H1 (cell line): ENCODE measurements around the gene WSCD2. TPM values are rescaled to one million over a fixed set of nuclear protein-coding genes. Genes with fewer than 3 reads are reported as not detected.

Source experiments
- CTCF ChIA-PET: fragments of 300-600 bp; sonication (Branson Sonifier 250); formaldehyde crosslinking; loops from one replicate; lab custom pipeline; 2021; ENCODE audit not compliant: partially characterized antibody; lab: Charles Lee
- POLR2A ChIA-PET: fragments of 300-600 bp; sonication (Branson Sonifier 250); formaldehyde crosslinking; loops from one replicate; lab custom pipeline; 2021; ENCODE audit warnings: inconsistent platforms; ENCODE audit not compliant: partially characterized antibody; lab: Charles Lee
- DNase-seq, 2 experiments: peaks; one replicate each; pipeline versions ENCODE4 v3.0.0 to v3.0.0-alpha.2; 2010 to 2022; ENCODE audit warnings: low spot score in 2 of 2, low read depth in 1 of 2, mixed read lengths in 1 of 2
- FAIRE-seq: peaks from 2 replicates; lab custom pipeline; 2011; peaks lifted over from hg19 to GRCh38; lab: Jason Lieb, UNC
- H2AFZ ChIP-seq: 2 replicates; pipeline ENCODE4 v1.8.1; 2012; ENCODE audit warnings: low read length, inconsistent platforms
- H2AK5ac ChIP-seq: 2 replicates; pipeline ENCODE4 v1.6.1; 2013; ENCODE audit warnings: low read depth, low read length
- H2BK120ac ChIP-seq: replicated peaks from 2 replicates; pipeline ENCODE3; 2013; ENCODE audit warnings: low read depth, low read length, inconsistent platforms
- H2BK12ac ChIP-seq: 2 replicates; pipeline ENCODE4 v1.6.1; 2013; ENCODE audit warnings: low read depth, low read length
- H2BK15ac ChIP-seq: 2 replicates; pipeline ENCODE4 v1.6.1; 2013; ENCODE audit warnings: low read length
- H2BK20ac ChIP-seq: 2 replicates; pipeline ENCODE4 v1.6.1; 2013; ENCODE audit warnings: low read length
- H2BK5ac ChIP-seq: 2 replicates; pipeline ENCODE4 v1.6.1; 2013; ENCODE audit warnings: low read depth, low read length
- H3K14ac ChIP-seq: 2 replicates; pipeline ENCODE4 v1.6.1; 2013; ENCODE audit warnings: inconsistent platforms; ENCODE audit not compliant: insufficient read length
- H3K18ac ChIP-seq: 2 replicates; pipeline ENCODE4 v1.6.1; 2013; ENCODE audit warnings: low read length; ENCODE audit errors: extremely low read depth
- H3K23ac ChIP-seq: 2 replicates; pipeline ENCODE4 v1.6.1; 2013; ENCODE audit warnings: inconsistent platforms; ENCODE audit not compliant: insufficient read length
- H3K23me2 ChIP-seq: 2 replicates; pipeline ENCODE4 v1.6.1; 2013; ENCODE audit warnings: low read depth, low read length
- H3K27ac ChIP-seq: 2 replicates; pipeline ENCODE4 v1.6.1; 2011; ENCODE audit warnings: low read depth, low read length, inconsistent platforms
- H3K27me3 ChIP-seq, 4 experiments: replicated peaks in 1 of 4; 1 replicate in 1 of 4; 2 replicates in 3 of 4; pipeline versions ENCODE4 v1.6.1 to v1.8.1; 2011 to 2013; ENCODE audit warnings: low read length in 3 of 4, mild to moderate bottlenecking in 3 of 4, inconsistent platforms in 2 of 4, mixed read lengths in 2 of 4, moderate library complexity in 1 of 4; ENCODE audit not compliant: control insufficient read depth in 3 of 4, insufficient read depth in 3 of 4; ENCODE audit errors: extremely low read depth in 1 of 4
- H3K36me3 ChIP-seq, 4 experiments: 2 replicates each; pipeline versions ENCODE4 v1.6.1 to v1.8.1; 2011 to 2013; ENCODE audit warnings: mild to moderate bottlenecking in 4 of 4, low read length in 3 of 4, moderate library complexity in 2 of 4, control low read depth in 1 of 4, inconsistent platforms in 1 of 4; ENCODE audit not compliant: insufficient read depth in 4 of 4, control insufficient read depth in 2 of 4
- H3K4ac ChIP-seq: replicated peaks from 2 replicates; pipeline ENCODE3; 2013; ENCODE audit warnings: low read length, low read depth, mixed read lengths, inconsistent platforms; ENCODE audit not compliant: insufficient read length
- H3K4me1 ChIP-seq, 4 experiments: replicated peaks in 1 of 4; 1 replicate in 1 of 4; 2 replicates in 3 of 4; pipeline versions ENCODE4 v1.6.1 to v1.8.1; 2011 to 2013; ENCODE audit warnings: low read length in 3 of 4, inconsistent platforms in 2 of 4, mixed read lengths in 1 of 4; ENCODE audit not compliant: insufficient read depth in 4 of 4, control insufficient read depth in 3 of 4
- H3K4me2 ChIP-seq, 2 experiments: 2 replicates each; pipeline versions ENCODE4 v1.6.1 to v1.8.1; 2011 to 2013; ENCODE audit warnings: low read depth in 2 of 2, low read length in 2 of 2, control low read depth in 1 of 2, inconsistent platforms in 1 of 2, mild to moderate bottlenecking in 1 of 2; ENCODE audit not compliant: insufficient read depth in 1 of 2
- H3K4me3 ChIP-seq, 4 experiments: fragments of 200-600, 300-600 bp in 1 of 4; sonication (generic), shearing (Covaris generic), sonication (Bioruptor Twin) in 1 of 4; 2 replicates each; pipeline versions ENCODE4 v1.5.1 to v1.8.1; 2011 to 2016; ENCODE audit warnings: low read length in 4 of 4, low read depth in 3 of 4, control low read depth in 2 of 4, inconsistent platforms in 2 of 4, mild to moderate bottlenecking in 2 of 4, mixed read lengths in 1 of 4, moderate library complexity in 1 of 4; ENCODE audit not compliant: insufficient read depth in 2 of 4; ENCODE audit errors: extremely low read depth in 1 of 4
- H3K56ac ChIP-seq: replicated peaks from 2 replicates; pipeline ENCODE3; 2013; ENCODE audit warnings: low read depth, mild to moderate bottlenecking, mixed read lengths, low read length, inconsistent platforms; ENCODE audit not compliant: insufficient read length
- H3K79me1 ChIP-seq: 2 replicates; pipeline ENCODE4 v1.6.1; 2013; ENCODE audit warnings: low read depth, low read length, control low read depth
- H3K79me2 ChIP-seq, 2 experiments: 2 replicates each; pipeline versions ENCODE4 v1.6.1 to v1.8.1; 2012 to 2013; ENCODE audit warnings: low read length in 2 of 2, mild to moderate bottlenecking in 2 of 2, inconsistent platforms in 1 of 2; ENCODE audit not compliant: insufficient read depth in 2 of 2, control insufficient read depth in 1 of 2
- H3K9ac ChIP-seq, 4 experiments: replicated peaks in 1 of 4; 1 replicate in 1 of 4; 2 replicates in 3 of 4; pipeline versions ENCODE4 v1.6.1 to v1.8.1; 2011 to 2013; ENCODE audit warnings: low read depth in 3 of 4, low read length in 3 of 4, control low read depth in 2 of 4, mild to moderate bottlenecking in 2 of 4, moderate library complexity in 2 of 4, inconsistent platforms in 1 of 4; ENCODE audit errors: extremely low read depth in 1 of 4
- H3K9me3 ChIP-seq, 2 experiments: 2 replicates each; pipeline versions ENCODE4 v1.6.1 to v1.8.1; 2012 to 2013; ENCODE audit warnings: mild to moderate bottlenecking in 2 of 2, moderate library complexity in 2 of 2, control low read depth in 1 of 2, inconsistent platforms in 1 of 2, low read depth in 1 of 2, low read length in 1 of 2, mixed read lengths in 1 of 2; ENCODE audit not compliant: insufficient read depth in 2 of 2
- H4K20me1 ChIP-seq, 2 experiments: replicated peaks in 1 of 2; 2 replicates each; pipeline versions ENCODE3 to v1.8.1; 2011 to 2013; ENCODE audit warnings: inconsistent platforms in 2 of 2, low read length in 2 of 2, mild to moderate bottlenecking in 1 of 2; ENCODE audit not compliant: insufficient read depth in 2 of 2, control insufficient read depth in 1 of 2
- H4K5ac ChIP-seq: 2 replicates; pipeline ENCODE4 v1.6.1; 2013; ENCODE audit warnings: low read length, low read depth, mixed read lengths, inconsistent platforms; ENCODE audit not compliant: insufficient read length
- H4K8ac ChIP-seq: 2 replicates; pipeline ENCODE4 v1.8.0; 2013; ENCODE audit warnings: mild to moderate bottlenecking, moderate library complexity, low read length, inconsistent platforms; ENCODE audit not compliant: insufficient read depth; ENCODE audit errors: extremely low read depth
- H4K91ac ChIP-seq: replicated peaks from 2 replicates; pipeline ENCODE3; 2013; ENCODE audit warnings: low read length, mixed read lengths, inconsistent platforms; ENCODE audit not compliant: insufficient read length
- CBX5 ChIP-seq: fragments of 300-800, 300-1000 bp; sonication (generic); IDR thresholded peaks from 2 replicates; pipeline ENCODE4 v1.7.1; 2016; ENCODE audit warnings: antibody characterized with exemption, low read length, low read depth
- CBX8 ChIP-seq: fragments of 300-800, 300-1000 bp; sonication (generic); IDR thresholded peaks from 2 replicates; pipeline ENCODE4 v1.7.1; 2016; ENCODE audit warnings: low read depth, low read length, borderline replicate concordance
- EP300 ChIP-seq, 2 experiments: IDR thresholded peaks; 1 replicate in 1 of 2; 2 replicates in 1 of 2; pipeline ENCODE4 v1.6.1; 2011 to 2012; ENCODE audit warnings: low read depth in 2 of 2, low read length in 2 of 2, mild to moderate bottlenecking in 2 of 2, borderline replicate concordance in 1 of 2, inconsistent platforms in 1 of 2, moderate library complexity in 1 of 2
- GABPA ChIP-seq: IDR thresholded peaks from 2 replicates; pipeline ENCODE4 v1.6.1; 2011; ENCODE audit warnings: mild to moderate bottlenecking, low read length, moderate library complexity, borderline replicate concordance; ENCODE audit not compliant: insufficient read depth
- GTF2F1 ChIP-seq: IDR thresholded peaks from 2 replicates; pipeline ENCODE4 v1.6.1; 2012; ENCODE audit warnings: low read depth, low read length, improper control_type of control experiment, borderline replicate concordance
- KDM1A ChIP-seq: fragments of 200-600, 300-600 bp; sonication (generic); IDR thresholded peaks from 2 replicates; pipeline ENCODE4 v1.7.1; 2016; ENCODE audit warnings: mild to moderate bottlenecking, low read length, borderline replicate concordance
- MAX ChIP-seq: IDR thresholded peaks from 2 replicates; pipeline ENCODE4 v1.6.1; 2012; ENCODE audit warnings: inconsistent platforms
- RXRA ChIP-seq: IDR thresholded peaks from 2 replicates; pipeline ENCODE4 v1.6.1; 2011; ENCODE audit warnings: low read depth, mild to moderate bottlenecking, low read length, moderate library complexity; ENCODE audit not compliant: insufficient read depth
- SIRT6 ChIP-seq: IDR thresholded peaks from one replicate; pipeline ENCODE4 v1.7.1; 2012; ENCODE audit warnings: low read length, inconsistent platforms
- SUZ12 ChIP-seq: fragments of 200-600 bp; sonication (generic); IDR thresholded peaks from 2 replicates; pipeline ENCODE4 v1.6.1; 2012; ENCODE audit warnings: mild to moderate bottlenecking, inconsistent platforms, low read length, moderate library complexity, mixed read lengths
- TAF7 ChIP-seq: optimal IDR thresholded peaks from 2 replicates; pipeline ENCODE3; 2011; ENCODE audit warnings: low read depth, mild to moderate bottlenecking, inconsistent platforms, low read length, moderate library complexity, borderline replicate concordance
- WGBS, 2 experiments: shearing (Covaris generic) in 1 of 2; methylation state at CpG; one replicate each; pipeline versions ENCODE4 v1.1.6 to v1.1.7; 2013 to 2015; ENCODE audit warnings: low lambda C conversion rate in 2 of 2, mixed read lengths in 2 of 2, inconsistent platforms in 1 of 2, low coverage in 1 of 2, missing lambda C conversion rate in 1 of 2; ENCODE audit not compliant: insufficient replicate concordance in 2 of 2, insufficient coverage in 1 of 2, insufficient read length in 1 of 2; ENCODE audit errors: extremely low coverage in 1 of 2, missing lambda C conversion rate in 1 of 2; 5-methylcytosine and 5-hydroxymethylcytosine counted together
- polyA plus RNA-seq, 7 experiments: library from polyadenylated mRNA; depleted of rRNA in 3 of 7; stranded (reverse) in 5 of 7; unstranded in 2 of 7; fragments of >200 nt in 5 of 7; fragments of 200-250 nt in 2 of 7; gene quantifications; 1 replicate in 5 of 7; 2 replicates in 1 of 7; 4 replicates in 1 of 7; pipeline versions ENCODE4 v1.2.1 to v1.2.3, GENCODE V29; 2011 to 2013; ENCODE audit warnings: missing spikeins in 2 of 7, mixed read lengths in 2 of 7
- total RNA-seq: library from RNA; stranded (reverse); fragmentation: NEBNext Ultra II Directional; extraction: Animal tissue kit (Norgen Biotek cat#: 25700); gene quantifications from 2 replicates; pipeline ENCODE4 v1.2.1, GENCODE V29; 2021

WSCD2 gene
- total and polyA plus RNA-seq, 2 of the 8 experiments (the other 6 are each of a cell fraction or from before 2014, with no cell fraction given): 1.3 to 2.2 TPM

- no peak overlapping the region for H3K18ac ChIP-seq
- no peaks in the 10 kb centered on the region for H3K79me1 ChIP-seq
- no peaks in the 10 kb centered on the region for H3K79me2 ChIP-seq
- no peak overlapping the region for H3K27ac ChIP-seq
- no peaks in the 10 kb centered on the region for H3K36me3 ChIP-seq
- no peaks in the 10 kb centered on the region; a peak in 1 of 7 replicates for H3K4me1 ChIP-seq
- no peak overlapping the region for H2AK5ac ChIP-seq
- no peak for FAIRE-seq
- no peaks in the 10 kb centered on the region for H3K23me2 ChIP-seq
- H2BK5ac ChIP-seq: no peak overlapping the region
- H3K9ac ChIP-seq: no peak overlapping the region
- no peak overlapping the region for H3K56ac ChIP-seq
- no peak overlapping the region for H3K4ac ChIP-seq
- H2AFZ ChIP-seq: no peak overlapping the region
- H3K27me3 ChIP-seq: no peaks in the 10 kb centered on the region; a peak in 1 of 7 replicates
- ChIA-PET POLR2A (interaction anchor here (1.2 kb wide), 1 partner anchor 34 kb away, joined by 3 read pairs; no protein-coding TSS in a partner anchor), CTCF (interaction anchor here (0.6 to 4.8 kb wide), 4 partner anchors 8 to 334 kb away, joined by 3 to 19 read pairs (median 4); partner anchors contain the start of gene WSCD2)
- no peak overlapping the region for H3K4me2 ChIP-seq
- no peak overlapping the region for H3K14ac ChIP-seq
- H3K4me3 ChIP-seq: no peak overlapping the region
- H2BK12ac ChIP-seq: no peak overlapping the region
- H3K9me3 ChIP-seq: peaks cover 0 to 3% of the 10 kb centered on the region in 2 experiments; a peak in 2 of 4 replicates
- DNase-seq: no peak
- no peak overlapping the region for H4K91ac ChIP-seq
- no peak overlapping the region for H2BK120ac ChIP-seq
- H4K5ac ChIP-seq: no peak overlapping the region
- H2BK15ac ChIP-seq: no peak overlapping the region
- H4K20me1 ChIP-seq: no peaks in the 10 kb centered on the region
- H2BK20ac ChIP-seq: no peak overlapping the region
- WGBS, 2 experiments: 100% methylated on average over 2 of the region's 2 CpGs; no CpG with 5 or more reads in 1 of the 2 experiments
- no peak overlapping the region for H3K23ac ChIP-seq
- H4K8ac ChIP-seq: no peak overlapping the region
- TF ChIP-seq TAF7 (no peak), MAX (no peak), CBX5 (no peak), SUZ12 (no peak), GABPA (no peak), KDM1A (no peak), SIRT6 (no peak), RXRA (no peak), CBX8 (no peak), GTF2F1 (no peak), EP300 (IDR thresholded peaks at IDR 0.05; ENCODE audit: borderline replicate concordance in 1 of 2, low read depth in 2 of 2, low read length in 2 of 2) (no peak)
These were observed 6.4 kb upstream of the WSCD2 start for GRCh38 chr12:108122644-108123043.
